Measurements from ENCODE around the gene SERPINB13.

SERPINB13 gene

GRCh38 chr18:63567276-63567675 lies 19.9 kb upstream of the SERPINB13 start:
- no peak for TF ChIP-seq JUND (IDR thresholded peaks at IDR 0.05; ENCODE audit: low read depth)
- in situ Hi-C loops (cut with HindIII; ENCODE audit: low pct_unique_long_range_greater_than_20kb, low sequenced_read_pairs), result no loop called here
- DNase-seq (ENCODE audit: low read depth in 1 of 2, low spot score in 1 of 2), result no peak

DNA sequence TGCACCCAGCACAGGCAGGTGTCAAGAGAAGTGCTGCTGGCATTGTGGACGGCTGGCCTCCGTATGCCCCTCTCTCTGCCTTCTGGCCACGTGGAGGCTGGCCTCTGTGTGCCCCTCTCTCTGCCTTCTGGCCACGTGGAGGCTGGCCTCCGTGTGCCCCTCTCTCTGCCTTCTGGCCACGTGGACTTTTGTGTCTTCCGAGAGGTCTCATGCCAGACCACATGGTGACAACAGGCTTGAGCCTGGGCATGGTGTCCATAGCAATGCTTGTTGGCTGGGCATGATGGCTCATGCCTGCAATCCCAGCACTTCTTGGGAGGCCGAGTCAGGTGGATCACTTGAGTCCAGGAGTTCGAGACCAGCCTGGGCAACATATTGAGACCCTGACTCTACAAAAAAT lies 19.3 kb upstream of the SERPINB13 start:
- in situ Hi-C loops (cut with HindIII; ENCODE audit: low pct_unique_long_range_greater_than_20kb, low sequenced_read_pairs), result no loop called here
- TF ChIP-seq JUND (IDR thresholded peaks at IDR 0.05; ENCODE audit: low read depth), result no peak
- no peak for DNase-seq (ENCODE audit: low read depth in 1 of 2, low spot score in 1 of 2)

- DNase-seq (ENCODE audit: low read depth in 1 of 2, low spot score in 1 of 2), result no peak
These were observed 16.4 kb upstream of the SERPINB13 start for GRCh38 chr18:63570721-63571120.

GRCh38 chr18:63575681-63576080 lies 11.5 kb upstream of the SERPINB13 start:
- in situ Hi-C loops (cut with HindIII; ENCODE audit: low pct_unique_long_range_greater_than_20kb, low sequenced_read_pairs), result no loop called here
- DNase-seq (ENCODE audit: low read depth in 1 of 2, low spot score in 1 of 2), result no peak
- TF ChIP-seq JUND (IDR thresholded peaks at IDR 0.05; ENCODE audit: low read depth), result no peak

More at GRCh38 chr18:63570721-63571120, 16.4 kb upstream of the SERPINB13 start:
- in situ Hi-C loops (cut with HindIII; ENCODE audit: low pct_unique_long_range_greater_than_20kb, low sequenced_read_pairs), result no loop called here
- no peak for TF ChIP-seq JUND (IDR thresholded peaks at IDR 0.05; ENCODE audit: low read depth)

GRCh38 chr18:63578357-63578958 lies 8.7 kb upstream of the SERPINB13 start:
- DNase-seq (ENCODE audit: low read depth in 1 of 2, low spot score in 1 of 2), result peak in 1 of 2 experiments; percentile 47
- TF ChIP-seq JUND (IDR thresholded peaks at IDR 0.05; ENCODE audit: low read depth), result no peak
- in situ Hi-C loops (cut with HindIII; ENCODE audit: low pct_unique_long_range_greater_than_20kb, low sequenced_read_pairs), result no loop called here

DNA sequence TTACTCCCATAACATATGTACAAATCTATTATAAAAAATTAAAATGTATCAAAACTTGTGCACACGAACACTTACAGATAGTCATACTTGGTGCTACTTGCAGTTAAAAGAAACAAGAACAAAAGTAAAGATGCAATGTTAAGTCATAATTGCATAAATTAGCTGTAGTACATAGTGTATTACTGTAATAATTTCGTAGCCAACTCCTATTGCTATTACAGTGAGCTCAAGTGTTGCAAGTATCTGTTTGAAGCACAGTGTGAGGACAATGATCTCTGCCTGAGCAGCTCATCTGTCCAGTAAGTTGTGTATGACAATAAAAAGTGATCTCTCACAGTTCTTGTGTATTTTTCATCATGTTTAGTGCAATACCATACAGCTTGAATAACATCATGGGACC lies 7.5 kb upstream of the SERPINB13 start:
- in situ Hi-C loops (cut with HindIII; ENCODE audit: low pct_unique_long_range_greater_than_20kb, low sequenced_read_pairs), result no loop called here
- no peak for TF ChIP-seq JUND (IDR thresholded peaks at IDR 0.05; ENCODE audit: low read depth)
- DNase-seq (ENCODE audit: low read depth in 1 of 2, low spot score in 1 of 2), result no peak

GRCh38 chr18:63585988-63586387 lies 1.2 kb upstream of the SERPINB13 start:
- in situ Hi-C loops (cut with HindIII; ENCODE audit: low pct_unique_long_range_greater_than_20kb, low sequenced_read_pairs), result no loop called here
- no peak for DNase-seq (ENCODE audit: low read depth in 1 of 2, low spot score in 1 of 2)
- TF ChIP-seq JUND (IDR thresholded peaks at IDR 0.05; ENCODE audit: low read depth), result no peak

- in situ Hi-C loops (cut with HindIII; ENCODE audit: low pct_unique_long_range_greater_than_20kb, low sequenced_read_pairs), result no loop called here
- no peak for TF ChIP-seq JUND (IDR thresholded peaks at IDR 0.05; ENCODE audit: low read depth)
These were observed 712 bp upstream of the SERPINB13 start for GRCh38 chr18:63586431-63586830.

DNA sequence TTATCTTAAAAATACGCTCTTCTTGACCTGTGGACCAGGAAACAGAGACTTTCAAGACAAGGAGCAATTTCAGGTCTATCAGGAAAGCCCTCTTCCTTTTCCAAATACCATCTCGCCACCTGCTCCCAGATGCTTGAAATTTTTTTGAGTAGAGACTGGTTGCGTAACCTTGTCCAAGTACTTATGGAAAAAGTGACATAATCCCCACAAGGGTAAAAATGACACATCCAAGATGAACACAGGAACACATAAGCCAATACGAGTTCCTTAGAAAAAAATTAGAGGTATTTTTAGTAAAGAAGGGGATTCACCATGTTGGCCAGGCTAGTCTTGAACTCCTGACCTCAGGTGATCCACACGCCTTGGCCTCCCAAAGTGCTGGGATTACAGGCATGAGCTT lies 1.8 kb downstream of the SERPINB13 start:
- peak in 1 of 2 experiments; percentile 6 for DNase-seq (ENCODE audit: low read depth in 1 of 2, low spot score in 1 of 2)
- TF ChIP-seq JUND (IDR thresholded peaks at IDR 0.05; ENCODE audit: low read depth), result no peak
- in situ Hi-C loops (cut with HindIII; ENCODE audit: low pct_unique_long_range_greater_than_20kb, low sequenced_read_pairs), result no loop called here

More at GRCh38 chr18:63586431-63586830, 712 bp upstream of the SERPINB13 start:
- no peak for DNase-seq (ENCODE audit: low read depth in 1 of 2, low spot score in 1 of 2)

- TF ChIP-seq JUND (IDR thresholded peaks at IDR 0.05; ENCODE audit: low read depth), result no peak
- DNase-seq (ENCODE audit: low read depth in 1 of 2, low spot score in 1 of 2), result no peak
- in situ Hi-C loops (cut with HindIII; ENCODE audit: low pct_unique_long_range_greater_than_20kb, low sequenced_read_pairs), result no loop called here
These were observed 3.2 kb downstream of the SERPINB13 start for GRCh38 chr18:63590373-63590772.

- no peak for DNase-seq (ENCODE audit: low read depth in 1 of 2, low spot score in 1 of 2)
- in situ Hi-C loops (cut with HindIII; ENCODE audit: low pct_unique_long_range_greater_than_20kb, low sequenced_read_pairs), result no loop called here
- TF ChIP-seq JUND (IDR thresholded peaks at IDR 0.05; ENCODE audit: low read depth), result no peak
These were observed 4.0 kb downstream of the SERPINB13 start for GRCh38 chr18:63590966-63591695.

GRCh38 chr18:63591725-63592124 lies 4.6 kb downstream of the SERPINB13 start:
- DNase-seq (ENCODE audit: low read depth in 1 of 2, low spot score in 1 of 2), result no peak
- in situ Hi-C loops (cut with HindIII; ENCODE audit: low pct_unique_long_range_greater_than_20kb, low sequenced_read_pairs), result no loop called here
- TF ChIP-seq JUND (IDR thresholded peaks at IDR 0.05; ENCODE audit: low read depth), result no peak

DNA sequence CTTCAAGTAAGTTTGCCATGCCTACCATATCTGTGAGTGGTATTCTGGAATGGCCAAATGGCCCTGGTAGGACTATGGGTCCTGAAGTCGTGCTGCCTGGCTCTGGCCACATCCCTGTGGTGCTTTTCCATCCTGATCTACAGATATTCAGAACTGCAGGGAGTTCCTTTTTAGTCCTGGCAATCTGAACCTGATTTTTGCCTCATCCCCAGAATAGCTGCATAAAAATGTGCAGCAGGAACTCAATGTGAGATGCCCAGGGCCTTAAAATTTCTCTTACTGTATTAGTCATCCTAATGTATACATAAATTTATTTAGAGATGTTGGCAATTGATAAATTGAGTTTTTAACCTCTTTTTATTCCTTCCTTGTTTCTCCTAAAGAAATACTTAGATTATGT lies 5.3 kb downstream of the SERPINB13 start:
- no peak for DNase-seq (ENCODE audit: low read depth in 1 of 2, low spot score in 1 of 2)

More for the DNA sequence above, 5.3 kb downstream of the SERPINB13 start:
- in situ Hi-C loops (cut with HindIII; ENCODE audit: low pct_unique_long_range_greater_than_20kb, low sequenced_read_pairs), result no loop called here
- no peak for TF ChIP-seq JUND (IDR thresholded peaks at IDR 0.05; ENCODE audit: low read depth)
